Gastroesophageal sphincter (tissue), 4 donors: ENCODE results near the gene ENTPD7. TPM values are rescaled to one million over a fixed set of nuclear protein-coding genes. Genes with fewer than 3 reads are reported as not detected.
"Not testable (repeated sequence)": the region's sequence is repeated elsewhere in the genome, so short reads cannot be mapped to it uniquely, and the experiment has no call there.

Experiments
- ATAC-seq: fragments of 150-250 bp; one replicate; pipeline ENCODE4 v1.9.1; 2016; ENCODE audit warnings: mild to moderate bottlenecking, moderate library complexity
- H3K27ac ChIP-seq, 4 donors: fragments of 200-600 bp; sonication (generic) in 3 of 4; 1 replicate in 3 of 4; 2 replicates in 1 of 4; pipeline ENCODE4 v1.5.1; 2016 to 2019
- H3K27me3 ChIP-seq: fragments of 200-600 bp; sonication (generic); one replicate; pipeline ENCODE4 v1.5.1; 2019
- H3K36me3 ChIP-seq, 2 donors: fragments of 200-600 bp; sonication (generic); one replicate each; pipeline ENCODE4 v1.5.1; 2019; ENCODE audit warnings: control low read depth in 1 of 2
- H3K4me1 ChIP-seq, 3 donors: fragments of 200-600 bp; sonication (generic); 1 replicate in 2 of 3; 2 replicates in 1 of 3; pipeline ENCODE4 v1.5.1; 2016 to 2019; ENCODE audit warnings: control low read depth in 2 of 3
- H3K4me3 ChIP-seq, 2 donors: fragments of 200-600 bp; sonication (generic); one replicate each; pipeline ENCODE4 v1.5.1; 2019; ENCODE audit warnings: mild to moderate bottlenecking in 1 of 2, moderate library complexity in 1 of 2
- H3K9me3 ChIP-seq, 3 donors: fragments of 200-600 bp; sonication (generic); one replicate each; pipeline ENCODE4 v1.5.1; 2017 to 2019; ENCODE audit warnings: control low read depth in 2 of 3
- EP300 ChIP-seq: sonication (generic); formaldehyde crosslinking; IDR thresholded peaks from one replicate; pipeline ENCODE4 v1.6.1; 2017; ENCODE audit warnings: antibody characterized with exemption, mild to moderate bottlenecking
- POLR2A ChIP-seq, 2 donors: fragments of 450-650 bp; IDR thresholded peaks; one replicate each; pipeline ENCODE4 v1.6.1; 2017; ENCODE audit warnings: antibody characterized with exemption in 2 of 2, mild to moderate bottlenecking in 2 of 2, moderate library complexity in 1 of 2
- POLR2AphosphoS5 ChIP-seq: sonication (generic); formaldehyde crosslinking; IDR thresholded peaks from one replicate; pipeline ENCODE4 v1.6.1; 2017; ENCODE audit warnings: antibody characterized with exemption
- WGBS, 2 donors: methylation state at CpG; one replicate each; pipeline ENCODE4 v1.1.5; 2018; ENCODE audit warnings: low coverage in 1 of 2; 5-methylcytosine and 5-hydroxymethylcytosine counted together
- total RNA-seq, 4 donors: library from RNA; depleted of rRNA; stranded (reverse); fragments of >200 nt; gene quantifications; one replicate each; pipeline ENCODE4 v1.1.0, GENCODE V29; 2016
- TF ChIP-seq, protein P1 (sequence below), 4 experiments: fragments of 200-600 bp in 2 of 4; fragments of 450-650 bp in 2 of 4; sonication (generic) in 1 of 4; IDR thresholded peaks; one replicate each; pipeline ENCODE4 v1.5.1; 2017 to 2019; ENCODE audit warnings: antibody characterized with exemption in 4 of 4, mild to moderate bottlenecking in 2 of 4, moderate library complexity in 2 of 4

Gene ENTPD7
- total RNA-seq, 4 donors from 2014 or later, result 4.5 to 9.1 (median 5.6) TPM

DNA sequence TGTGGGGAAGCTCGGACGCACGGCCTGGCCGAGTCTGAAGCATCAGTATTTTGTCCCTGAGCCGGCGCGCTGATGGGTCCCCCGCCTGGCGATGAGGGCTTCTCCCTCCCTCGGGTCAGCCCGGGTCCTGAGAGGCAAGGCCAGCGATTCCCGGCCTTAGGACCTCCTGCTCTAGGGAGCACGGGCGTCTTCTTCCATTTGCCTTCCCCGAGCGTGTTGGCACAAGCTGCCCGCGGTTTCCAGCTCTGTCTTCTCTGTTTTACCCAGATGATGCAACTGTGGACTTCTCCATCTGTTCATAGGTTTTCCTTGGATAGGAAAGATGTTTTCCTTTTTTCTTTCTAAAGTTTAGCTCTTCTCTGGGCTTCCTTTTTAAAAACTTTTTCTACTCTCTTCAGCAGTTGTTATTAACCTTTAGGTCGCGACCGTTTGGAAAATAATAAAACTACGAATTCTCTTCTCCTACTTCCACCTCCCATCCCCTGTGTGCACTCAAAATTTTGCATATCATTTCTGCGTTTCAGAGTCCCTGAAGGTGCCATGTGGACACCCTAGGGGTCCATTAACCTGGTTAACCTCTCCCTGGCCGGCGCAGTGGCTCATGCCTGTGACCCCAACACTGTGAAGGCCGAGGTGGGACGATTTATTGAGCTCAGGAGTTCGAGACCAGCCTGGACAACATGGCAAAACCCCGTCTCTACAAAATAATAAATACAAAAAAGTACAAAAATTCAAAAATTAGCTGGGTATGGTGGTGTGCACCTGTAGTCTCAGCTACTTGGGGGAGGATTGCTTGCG lies 37.7 kb upstream of the ENTPD7 start:
- TF ChIP-seq POLR2A (IDR thresholded peaks at IDR 0.05) (peak; percentile 78 to 86), EP300 (no peak)

DNA sequence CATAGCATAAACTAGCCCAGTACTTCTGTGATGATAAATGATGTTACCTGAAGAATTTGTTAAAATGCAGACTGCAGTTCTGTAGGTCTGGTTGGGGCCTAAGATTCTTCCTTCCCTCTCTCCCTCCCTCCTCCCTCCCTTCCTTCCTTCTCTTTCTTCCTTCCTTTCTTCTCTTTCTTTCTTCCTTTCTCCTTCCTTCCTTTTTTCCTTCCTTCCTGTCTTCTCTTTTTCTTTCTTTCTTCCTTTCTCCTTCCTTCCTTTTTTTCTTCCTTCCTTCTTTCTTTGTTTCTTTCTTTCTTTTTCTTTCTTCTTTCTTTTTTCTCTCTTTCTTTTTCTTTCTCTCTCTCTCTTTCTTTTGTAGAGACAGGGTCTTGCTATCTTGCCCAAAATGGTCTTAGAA lies 35.4 kb upstream of the ENTPD7 start:
- Histone ChIP-seq H3K4me1 (peaks cover 0 to 17% (median 6%) of the 10 kb centered on the region in 3 donors), H3K27me3 (no peaks in the 10 kb centered on the region), H3K9me3 (no peaks in the 10 kb centered on the region), H3K36me3 (no peaks in the 10 kb centered on the region), H3K4me3 (no peak overlapping the region), H3K27ac (no peak overlapping the region)
- no peak for ATAC-seq
- TF ChIP-seq EP300, result no peak
- TF ChIP-seq, protein P1, sequence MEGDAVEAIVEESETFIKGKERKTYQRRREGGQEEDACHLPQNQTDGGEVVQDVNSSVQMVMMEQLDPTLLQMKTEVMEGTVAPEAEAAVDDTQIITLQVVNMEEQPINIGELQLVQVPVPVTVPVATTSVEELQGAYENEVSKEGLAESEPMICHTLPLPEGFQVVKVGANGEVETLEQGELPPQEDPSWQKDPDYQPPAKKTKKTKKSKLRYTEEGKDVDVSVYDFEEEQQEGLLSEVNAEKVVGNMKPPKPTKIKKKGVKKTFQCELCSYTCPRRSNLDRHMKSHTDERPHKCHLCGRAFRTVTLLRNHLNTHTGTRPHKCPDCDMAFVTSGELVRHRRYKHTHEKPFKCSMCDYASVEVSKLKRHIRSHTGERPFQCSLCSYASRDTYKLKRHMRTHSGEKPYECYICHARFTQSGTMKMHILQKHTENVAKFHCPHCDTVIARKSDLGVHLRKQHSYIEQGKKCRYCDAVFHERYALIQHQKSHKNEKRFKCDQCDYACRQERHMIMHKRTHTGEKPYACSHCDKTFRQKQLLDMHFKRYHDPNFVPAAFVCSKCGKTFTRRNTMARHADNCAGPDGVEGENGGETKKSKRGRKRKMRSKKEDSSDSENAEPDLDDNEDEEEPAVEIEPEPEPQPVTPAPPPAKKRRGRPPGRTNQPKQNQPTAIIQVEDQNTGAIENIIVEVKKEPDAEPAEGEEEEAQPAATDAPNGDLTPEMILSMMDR (IDR thresholded peaks at IDR 0.05), result no peak
- no peak for TF ChIP-seq POLR2AphosphoS5
- TF ChIP-seq POLR2A (IDR thresholded peaks at IDR 0.05), result no peak

More for the DNA sequence above, 37.7 kb upstream of the ENTPD7 start:
- Histone ChIP-seq H3K4me3 (peak overlapping the region; percentile 57 to 90), H3K27me3 (no peaks in the 10 kb centered on the region), H3K4me1 (peaks cover 0 to 40% (median 29%) of the 10 kb centered on the region in 3 donors), H3K9me3 (no peaks in the 10 kb centered on the region), H3K27ac (peak overlapping the region; percentile 89 to 99 (median 95)), H3K36me3 (no peaks in the 10 kb centered on the region)
- ATAC-seq, result peak; percentile 4
- 24 to 33% methylated on average over 2 to 17 of the region's 31 CpGs for WGBS, 2 donors

DNA sequence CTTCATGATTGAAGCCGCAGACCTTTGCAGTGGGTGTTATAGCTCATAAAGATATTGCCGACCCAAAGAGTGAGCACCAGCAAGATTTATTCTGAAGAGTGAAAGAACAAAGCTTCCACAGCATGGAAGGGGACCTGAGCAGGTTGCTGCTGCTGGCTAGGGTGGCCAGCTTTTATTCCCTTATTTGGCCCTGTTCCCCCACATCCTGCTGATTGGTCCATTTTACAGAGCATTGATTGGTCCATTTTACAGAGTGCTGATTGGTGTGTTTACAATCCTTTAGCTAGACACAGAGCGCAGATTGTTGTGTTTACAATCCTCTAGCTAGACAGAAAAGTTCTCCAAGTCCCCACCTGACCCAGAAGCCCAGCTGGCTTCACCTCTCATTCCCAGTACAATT lies 34.2 kb upstream of the ENTPD7 start:
- WGBS, 2 donors, result 0% methylated on average over 1 of the region's 3 CpGs
- not testable (repeated sequence) for H3K27me3 ChIP-seq, H3K27ac ChIP-seq, H3K4me3 ChIP-seq, ATAC-seq, H3K9me3 ChIP-seq, H3K36me3 ChIP-seq
- peaks cover 0 to 10% (median 5%) of the 10 kb centered on the region in 3 donors for H3K4me1 ChIP-seq

DNA sequence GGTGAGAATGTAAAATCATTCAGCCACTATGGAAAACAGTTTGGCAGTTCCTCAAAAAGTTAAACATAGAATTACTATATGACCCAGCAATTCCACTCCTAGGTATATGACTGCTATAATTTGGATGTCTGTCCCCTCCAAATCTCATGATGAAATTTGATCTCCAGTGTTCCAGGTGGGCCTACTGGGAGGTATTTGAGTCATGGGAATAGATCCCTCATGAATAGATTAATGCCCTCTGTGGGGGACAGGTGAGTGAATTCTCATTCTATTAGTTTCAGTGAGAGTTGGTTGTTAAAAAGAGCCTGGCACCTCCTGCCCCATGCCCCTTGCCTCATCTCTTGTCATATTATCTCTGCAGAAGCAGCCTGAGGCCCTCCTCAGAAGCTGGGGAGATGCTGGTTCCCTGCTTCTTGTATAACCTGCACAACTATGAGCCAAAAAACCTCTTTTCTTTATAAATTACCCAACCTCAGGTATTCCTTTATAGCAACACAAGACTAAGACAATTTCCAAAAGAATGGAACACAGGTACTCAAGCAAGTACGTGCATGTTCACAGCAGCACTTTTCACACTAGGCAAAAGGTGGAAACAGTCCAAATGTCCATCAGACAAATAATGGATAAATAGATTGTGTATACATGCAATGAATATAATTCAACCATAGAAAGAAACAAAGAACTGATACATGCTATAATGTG lies 30.2 kb upstream of the ENTPD7 start:
- peaks cover 8% of the 10 kb centered on the region for H3K27me3 ChIP-seq
- no peaks in the 10 kb centered on the region for H3K36me3 ChIP-seq
- ATAC-seq, result no peak
- no peaks in the 10 kb centered on the region for H3K9me3 ChIP-seq
- H3K4me1 ChIP-seq, result no peaks in the 10 kb centered on the region
- no peak overlapping the region for H3K27ac ChIP-seq
- no peak for TF ChIP-seq EP300
- TF ChIP-seq POLR2AphosphoS5, result no peak
- no peak for TF ChIP-seq POLR2A (IDR thresholded peaks at IDR 0.05)
- TF ChIP-seq, protein P1 (IDR thresholded peaks at IDR 0.05), result no peak
- no peak overlapping the region for H3K4me3 ChIP-seq
- WGBS, 2 donors, result 60 to 82% methylated on average over 1 of the region's 1 CpG

DNA sequence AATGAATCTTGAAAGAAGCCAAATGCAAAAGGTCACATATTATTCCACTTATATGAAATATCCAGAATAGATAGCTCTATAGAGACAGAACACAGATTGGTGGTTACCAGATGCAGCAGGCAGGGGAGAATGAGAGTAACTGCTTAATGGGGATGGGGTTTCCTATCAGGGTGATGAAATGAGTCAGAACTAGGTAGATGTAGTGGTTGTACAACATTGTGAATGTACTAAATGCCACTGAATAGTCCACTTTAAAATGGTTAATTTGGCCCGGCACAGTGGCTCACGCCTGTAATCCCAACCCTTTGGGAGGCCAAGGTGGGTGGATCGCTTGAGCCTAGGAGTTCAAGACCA lies 29.7 kb upstream of the ENTPD7 start:
- ATAC-seq, result no peak
- Histone ChIP-seq H3K9me3 (no peaks in the 10 kb centered on the region), H3K27me3 (peaks cover 8% of the 10 kb centered on the region), H3K27ac (no peak overlapping the region), H3K4me1 (no peaks in the 10 kb centered on the region), H3K4me3 (no peak overlapping the region), H3K36me3 (no peaks in the 10 kb centered on the region)
- TF ChIP-seq POLR2A (IDR thresholded peaks at IDR 0.05), result no peak
- no peak for TF ChIP-seq POLR2AphosphoS5
- no peak for TF ChIP-seq EP300
- TF ChIP-seq, protein P1 (IDR thresholded peaks at IDR 0.05), result no peak
- WGBS, 2 donors, result 80 to 89% methylated on average over 1 to 2 of the region's 3 CpGs

DNA sequence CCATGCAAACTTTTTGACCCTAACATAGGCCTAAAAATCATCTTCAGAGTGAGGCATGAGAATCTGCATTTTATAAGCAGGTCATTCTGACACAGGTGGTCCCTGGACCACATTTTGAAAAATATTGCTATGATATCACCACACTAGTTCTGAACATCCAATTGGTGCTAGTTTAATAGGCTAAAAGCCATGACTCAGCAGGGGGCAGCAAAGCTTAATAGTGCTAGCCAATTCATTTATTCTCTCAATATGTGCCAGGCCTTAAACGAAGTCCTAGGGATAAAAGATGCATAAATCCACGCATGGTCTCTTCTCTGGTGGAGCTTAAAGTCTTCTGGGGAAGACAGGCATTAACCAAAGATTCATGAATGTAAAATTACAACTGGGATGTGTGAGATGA lies 28.9 kb upstream of the ENTPD7 start:
- WGBS, 2 donors, result 24 to 48% methylated on average over 2 of the region's 2 CpGs
- peaks cover 8% of the 10 kb centered on the region for H3K27me3 ChIP-seq
- ATAC-seq, result no peak

More for the DNA sequence above, 28.9 kb upstream of the ENTPD7 start:
- Histone ChIP-seq H3K4me1 (no peaks in the 10 kb centered on the region), H3K4me3 (no peak overlapping the region), H3K36me3 (no peaks in the 10 kb centered on the region), H3K9me3 (no peaks in the 10 kb centered on the region), H3K27ac (no peak overlapping the region)
- TF ChIP-seq EP300, result no peak
- TF ChIP-seq, protein P1 (IDR thresholded peaks at IDR 0.05), result no peak
- no peak for TF ChIP-seq POLR2AphosphoS5
- TF ChIP-seq POLR2A (IDR thresholded peaks at IDR 0.05), result no peak
